Vagina (tissue), 2 donors: Measurements from ENCODE around the gene LTA. TPM values are rescaled to one million over a fixed set of nuclear protein-coding genes. Genes with fewer than 3 reads are reported as not detected.

ENCODE experiments used
- DNase-seq, 2 donors: peaks; one replicate each; pipeline ENCODE4 v3.0.0-alpha.2; 2017; ENCODE audit errors: extremely low spot score in 2 of 2
- H3K27ac ChIP-seq: fragments of 200-600 bp; sonication (generic); one replicate; pipeline ENCODE4 v1.5.1; 2019
- H3K27me3 ChIP-seq: fragments of 200-600 bp; sonication (generic); one replicate; pipeline ENCODE4 v1.5.1; 2019
- H3K36me3 ChIP-seq, 2 donors: fragments of 200-600 bp; sonication (generic); one replicate each; pipeline ENCODE4 v1.5.1; 2017 to 2019
- H3K4me1 ChIP-seq: fragments of 200-600 bp; sonication (generic); one replicate; pipeline ENCODE4 v1.5.1; 2019
- H3K4me3 ChIP-seq, 2 donors: fragments of 200-600 bp; sonication (generic); 1 replicate in 1 of 2; 2 replicates in 1 of 2; pipeline ENCODE4 v1.5.1; 2016 to 2019
- H3K9me3 ChIP-seq: fragments of 200-600 bp; sonication (generic); one replicate; pipeline ENCODE4 v1.5.1; 2019
- CTCF ChIP-seq, 3 experiments: fragments of 450-650 bp in 2 of 3; fragments of 200-600 bp in 1 of 3; sonication (generic) in 1 of 3; IDR thresholded peaks; one replicate each; pipeline ENCODE4 v1.5.1; 2017 to 2019; ENCODE audit warnings: antibody characterized with exemption in 3 of 3, mild to moderate bottlenecking in 2 of 3, moderate library complexity in 2 of 3
- POLR2A ChIP-seq, 2 donors: fragments of 450-650 bp; IDR thresholded peaks; one replicate each; pipeline ENCODE4 v1.6.1; 2017; ENCODE audit warnings: antibody characterized with exemption in 2 of 2, mild to moderate bottlenecking in 2 of 2, moderate library complexity in 2 of 2
- POLR2AphosphoS5 ChIP-seq, 2 donors: sonication (generic); formaldehyde crosslinking; IDR thresholded peaks; one replicate each; pipeline ENCODE4 v1.9.0; 2017; ENCODE audit warnings: antibody characterized with exemption in 2 of 2, mild to moderate bottlenecking in 2 of 2, low read depth in 1 of 2; ENCODE audit not compliant: insufficient read depth in 1 of 2
- intact Hi-C: fragments of 100-400 bp; cut with DNase I; formaldehyde crosslinking; loops from one replicate; pipeline ENCODE4 v1.15.1; 2023
- total RNA-seq: library from RNA; depleted of rRNA; stranded (reverse); fragments of >200 nt; gene quantifications from one replicate; pipeline ENCODE4 v1.2.3, GENCODE V29; 2016

LTA gene
- total RNA-seq, 1 donor from 2014 or later, result not detected

- H3K9me3 ChIP-seq, result no peaks in the 10 kb centered on the region
- TF ChIP-seq POLR2AphosphoS5 (IDR thresholded peaks at IDR 0.05; ENCODE audit: insufficient read depth in 1 of 2, low read depth in 1 of 2) (no peak), CTCF (IDR thresholded peaks at IDR 0.05) (no peak), POLR2A (IDR thresholded peaks at IDR 0.05) (no peak)
- peak overlapping the region; percentile 92 for H3K27ac ChIP-seq
- no peaks in the 10 kb centered on the region for H3K36me3 ChIP-seq
- DNase-seq, result no peak
- H3K4me1 ChIP-seq, result peaks cover 25% of the 10 kb centered on the region
- H3K27me3 ChIP-seq, result no peaks in the 10 kb centered on the region
- no peak overlapping the region for H3K4me3 ChIP-seq
- intact Hi-C loops, result no loop called here
Observed at GRCh38 chr6:31579546-31580437, 7.7 kb downstream of the LTA start.

- Histone ChIP-seq H3K4me1 (peaks cover 25% of the 10 kb centered on the region), H3K4me3 (peak overlapping the region; percentile 68 to 74), H3K36me3 (no peaks in the 10 kb centered on the region), H3K9me3 (no peaks in the 10 kb centered on the region), H3K27me3 (no peaks in the 10 kb centered on the region), H3K27ac (peak overlapping the region; percentile 92)
- TF ChIP-seq CTCF (IDR thresholded peaks at IDR 0.05), result no peak
- no peak for TF ChIP-seq POLR2A (IDR thresholded peaks at IDR 0.05)
- TF ChIP-seq POLR2AphosphoS5 (IDR thresholded peaks at IDR 0.05; ENCODE audit: insufficient read depth in 1 of 2, low read depth in 1 of 2), result no peak
- intact Hi-C loops, result no loop called here
- DNase-seq, result no peak
Observed at GRCh38 chr6:31580438-31580740, 8.3 kb downstream of the LTA start.

GRCh38 chr6:31580807-31581433 is 8.8 kb downstream of the LTA start:
- peak; percentile 42 to 73 for TF ChIP-seq POLR2AphosphoS5 (IDR thresholded peaks at IDR 0.05; ENCODE audit: insufficient read depth in 1 of 2, low read depth in 1 of 2)
- TF ChIP-seq CTCF (IDR thresholded peaks at IDR 0.05), result peak; percentile 93 to 96 (median 94)
- TF ChIP-seq POLR2A (IDR thresholded peaks at IDR 0.05), result peak in 1 of 2 donors; percentile 40
- peak overlapping the region; percentile 92 for H3K27ac ChIP-seq
- peak overlapping the region; percentile 68 to 74 for H3K4me3 ChIP-seq
- intact Hi-C loops, result no loop called here
- no peaks in the 10 kb centered on the region for H3K27me3 ChIP-seq
- peaks cover 25% of the 10 kb centered on the region for H3K4me1 ChIP-seq
- no peak for DNase-seq
- H3K9me3 ChIP-seq, result no peaks in the 10 kb centered on the region
- no peaks in the 10 kb centered on the region for H3K36me3 ChIP-seq

- intact Hi-C loops, result no loop called here
- H3K36me3 ChIP-seq, result no peaks in the 10 kb centered on the region
- peak overlapping the region; percentile 92 for H3K27ac ChIP-seq
- peaks cover 25% of the 10 kb centered on the region for H3K4me1 ChIP-seq
- no peak for DNase-seq
- H3K27me3 ChIP-seq, result no peaks in the 10 kb centered on the region
- TF ChIP-seq CTCF (IDR thresholded peaks at IDR 0.05), result no peak
- no peak for TF ChIP-seq POLR2A (IDR thresholded peaks at IDR 0.05)
- TF ChIP-seq POLR2AphosphoS5 (IDR thresholded peaks at IDR 0.05; ENCODE audit: insufficient read depth in 1 of 2, low read depth in 1 of 2), result no peak
- peak overlapping the region; percentile 68 to 74 for H3K4me3 ChIP-seq
- H3K9me3 ChIP-seq, result no peaks in the 10 kb centered on the region
Observed at GRCh38 chr6:31581434-31582229, 9.5 kb downstream of the LTA start.
